HG02678 (cell line): Measurements from ENCODE around the gene LYG2.
"Not testable (repeated sequence)": the region's sequence is repeated elsewhere in the genome, so short reads cannot be mapped to it uniquely, and the experiment has no call there.

Experiments used
- ATAC-seq: cut with Tn5 transposase; IDR thresholded peaks from one replicate; pipeline ENCODE4 v1.9.1; 2021; ENCODE audit warnings: mild to moderate bottlenecking, moderate library complexity; ENCODE audit not compliant: unreplicated experiment

Gene LYG2

DNA sequence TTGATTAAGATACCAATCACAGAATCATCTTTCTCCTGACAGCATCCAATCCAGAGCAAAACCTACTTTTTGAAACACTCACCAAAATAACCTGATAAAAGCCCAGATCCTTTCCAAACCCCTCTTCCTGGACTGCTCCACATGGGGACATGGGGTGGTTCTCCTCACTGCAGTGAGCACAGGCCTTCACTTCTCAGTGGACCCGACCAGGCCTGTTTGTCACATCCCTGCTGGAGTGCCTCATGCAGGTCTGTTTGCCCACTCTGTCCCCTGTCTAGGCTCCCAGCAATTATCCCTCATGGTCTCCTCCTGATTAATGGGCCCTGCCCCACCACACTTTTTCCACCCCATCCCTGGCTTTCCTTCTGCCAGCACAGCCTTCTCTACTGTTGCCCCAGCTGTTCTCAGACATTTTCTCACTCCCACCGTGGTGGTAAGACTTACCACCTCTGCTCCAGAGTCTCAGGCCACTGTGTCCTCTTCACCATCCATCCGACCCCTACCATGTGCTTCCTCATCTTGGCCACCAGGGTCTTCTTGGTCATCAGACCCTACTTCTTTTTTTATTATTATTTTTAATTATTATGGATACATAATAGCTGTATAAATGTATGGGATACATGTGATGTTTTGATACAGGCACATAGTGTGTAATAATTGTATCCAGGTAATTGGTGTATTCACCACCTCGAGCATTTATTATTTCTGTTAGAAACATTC is 53.3 kb downstream of the LYG2 start:
- ATAC-seq, result no peak

- ATAC-seq, result no peak
These were observed 55.2 kb downstream of the LYG2 start for GRCh38 chr2:99200076-99200800.

- no peak for ATAC-seq
These were observed 57.2 kb downstream of the LYG2 start for GRCh38 chr2:99198103-99198841.

DNA sequence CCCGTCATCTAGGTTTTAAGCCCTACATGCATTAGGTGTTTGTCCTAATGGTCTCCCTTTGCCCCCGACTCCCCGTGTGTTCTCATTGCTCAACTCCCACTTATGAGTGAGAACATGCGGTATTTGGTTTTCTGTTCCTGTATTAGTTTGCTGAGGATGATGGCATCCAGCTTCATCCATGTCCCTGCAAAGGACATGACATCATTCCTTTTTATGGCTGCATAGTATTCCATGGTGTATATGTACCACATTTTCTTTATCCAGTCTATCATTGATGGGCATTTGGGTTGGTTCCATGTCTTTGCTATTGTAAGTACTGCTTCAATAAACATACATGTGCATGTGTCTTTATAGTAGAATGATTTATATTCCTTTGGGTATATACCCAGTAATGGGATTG is 63.1 kb downstream of the LYG2 start:
- ATAC-seq, result not testable (repeated sequence)
